Epithelial cell of proximal tubule (primary cell): ENCODE data around the gene OR10D3. TPM values are rescaled to one million over a fixed set of nuclear protein-coding genes. Genes with fewer than 3 reads are reported as not detected.

Experiments
- DNase-seq: peaks from one replicate; pipeline ENCODE4 v3.0.0-alpha.2; 2011; ENCODE audit warnings: low read depth
- H3K4me3 ChIP-seq: 2 replicates; pipeline ENCODE4 v1.5.1; 2011; ENCODE audit warnings: low read depth, mild to moderate bottlenecking, low read length
- CTCF ChIP-seq: conservative IDR thresholded peaks from 2 replicates; pipeline ENCODE4 v1.5.1; 2012; ENCODE audit warnings: low read depth, mild to moderate bottlenecking, low read length
- total RNA-seq: library from RNA; depleted of rRNA; stranded (reverse); fragments of >200 nt; gene quantifications from 2 replicates; pipeline ENCODE4 v1.2.3, GENCODE V29; 2015

The OR10D3 gene
- total RNA-seq, 1 donor from 2014 or later = not detected

- TF ChIP-seq CTCF = no peak
- no peak overlapping the region for H3K4me3 ChIP-seq
- DNase-seq = no peak
These were observed 20.9 kb downstream of the OR10D3 start for GRCh38 chr11:124204008-124204407.

DNA sequence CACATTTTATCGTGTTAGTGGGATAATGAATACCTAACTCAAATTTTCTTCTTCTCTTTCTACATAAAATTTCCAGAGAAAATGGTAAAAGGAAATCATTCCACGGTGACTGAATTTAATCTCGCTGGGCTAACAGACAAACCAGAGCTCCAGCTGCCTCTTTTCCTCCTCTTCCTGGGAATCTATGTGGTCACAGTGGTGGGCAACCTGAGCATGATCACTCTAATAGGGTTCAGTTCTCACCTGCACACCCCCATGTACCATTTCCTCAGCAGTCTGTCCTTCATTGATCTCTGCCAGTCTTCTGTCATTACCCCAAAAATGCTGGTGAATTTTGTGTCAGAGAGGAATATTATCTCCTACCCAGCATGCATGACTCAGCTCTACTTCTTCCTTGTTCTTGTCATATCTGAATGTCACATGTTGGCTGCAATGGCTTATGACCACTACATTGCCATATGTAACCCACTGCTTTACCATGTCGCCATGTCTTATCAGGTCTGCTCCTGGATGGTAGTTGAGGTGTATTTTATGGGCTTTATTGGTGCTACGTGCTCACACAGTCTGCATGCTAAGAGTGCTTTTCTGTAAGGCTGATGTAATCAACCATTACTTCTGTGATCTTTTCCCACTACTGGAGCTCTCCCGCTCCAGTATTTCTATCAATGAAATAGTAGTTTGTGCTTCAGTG, 24.1 kb downstream of the OR10D3 start:
- H3K4me3 ChIP-seq = no peak overlapping the region
- no peak for DNase-seq
- TF ChIP-seq CTCF = no peak

GRCh38 chr11:124209824-124210357, 26.7 kb downstream of the OR10D3 start:
- DNase-seq = no peak
- no peak for TF ChIP-seq CTCF
- no peak overlapping the region for H3K4me3 ChIP-seq

- H3K4me3 ChIP-seq = no peak overlapping the region
- DNase-seq = no peak
- TF ChIP-seq CTCF = no peak
These were observed 27.3 kb downstream of the OR10D3 start for GRCh38 chr11:124210421-124210820.

GRCh38 chr11:124211321-124211720, 28.2 kb downstream of the OR10D3 start:
- no peak for TF ChIP-seq CTCF
- no peak for DNase-seq
- no peak overlapping the region for H3K4me3 ChIP-seq

GRCh38 chr11:124214027-124214426, 30.9 kb downstream of the OR10D3 start:
- DNase-seq = no peak
- no peak overlapping the region for H3K4me3 ChIP-seq
- no peak for TF ChIP-seq CTCF

- no peak overlapping the region for H3K4me3 ChIP-seq
- no peak for TF ChIP-seq CTCF
- DNase-seq = no peak
These were observed 36.0 kb downstream of the OR10D3 start for GRCh38 chr11:124219126-124219525.
